GM18526 (cell line): ENCODE measurements around the gene PI4KA.

Source experiments
- POLR2A ChIP-seq: IDR thresholded peaks from 3 replicates; pipeline ENCODE4 v1.6.1; 2011; ENCODE audit not compliant: insufficient read length; ENCODE audit errors: extremely low read depth

PI4KA gene

GRCh38 chr22:20809538-20810185, 48.9 kb downstream of the PI4KA start:
- TF ChIP-seq POLR2A: no peak

GRCh38 chr22:20808844-20809243, 49.8 kb downstream of the PI4KA start:
- TF ChIP-seq POLR2A: no peak

- no peak for TF ChIP-seq POLR2A
Measured at GRCh38 chr22:20807315-20807752, 51.3 kb downstream of the PI4KA start.

- TF ChIP-seq POLR2A: no peak
Measured at GRCh38 chr22:20805972-20806471, 52.6 kb downstream of the PI4KA start.

- no peak for TF ChIP-seq POLR2A
Measured at GRCh38 chr22:20804650-20805049, 54.0 kb downstream of the PI4KA start.

GRCh38 chr22:20803696-20804324, 54.8 kb downstream of the PI4KA start:
- TF ChIP-seq POLR2A: no peak

GRCh38 chr22:20802922-20803553, 55.6 kb downstream of the PI4KA start:
- no peak for TF ChIP-seq POLR2A

GRCh38 chr22:20802452-20802851, 56.2 kb downstream of the PI4KA start:
- TF ChIP-seq POLR2A: no peak

GRCh38 chr22:20799449-20799848, 59.2 kb downstream of the PI4KA start:
- TF ChIP-seq POLR2A: no peak

GRCh38 chr22:20798974-20799373, 59.6 kb downstream of the PI4KA start:
- no peak for TF ChIP-seq POLR2A

GRCh38 chr22:20798218-20798617, 60.4 kb downstream of the PI4KA start:
- no peak for TF ChIP-seq POLR2A

GRCh38 chr22:20796731-20797130, 61.9 kb downstream of the PI4KA start:
- no peak for TF ChIP-seq POLR2A

- no peak for TF ChIP-seq POLR2A
Measured at GRCh38 chr22:20794650-20795413, 63.8 kb downstream of the PI4KA start.

- TF ChIP-seq POLR2A: no peak
Measured at GRCh38 chr22:20793748-20794649, 64.6 kb downstream of the PI4KA start.
